Measurements from ENCODE around the gene CD2AP.

Gene CD2AP

DNA sequence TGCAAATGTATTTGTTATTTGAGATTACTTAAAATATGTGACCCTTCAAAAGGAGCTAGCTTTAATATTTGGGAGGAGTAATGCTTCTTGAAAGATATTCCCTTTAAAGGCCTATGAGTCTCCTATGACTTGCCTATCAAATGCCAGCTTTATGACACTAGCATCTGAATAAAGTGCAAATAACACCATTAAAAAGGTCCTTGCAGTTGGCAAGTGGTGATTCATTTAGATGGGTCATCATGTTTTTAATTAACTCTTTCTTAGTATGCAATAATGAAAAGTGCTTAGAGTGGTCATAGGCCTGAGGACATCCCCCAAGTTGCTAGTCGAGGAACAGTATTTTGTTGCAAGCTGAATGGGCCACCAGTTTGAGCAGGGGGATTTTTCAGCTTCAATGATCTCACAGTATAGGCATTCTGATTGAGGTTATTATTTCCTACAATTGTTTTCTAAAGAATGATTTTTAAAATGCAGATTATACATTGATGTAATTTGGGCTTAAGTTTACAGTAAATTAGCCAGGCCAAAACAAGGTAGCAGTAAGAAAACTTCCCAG is 3.7 kb upstream of the CD2AP start:
- no peak for ATAC-seq
- TF ChIP-seq ZNF70 (CRISPR knock-in tag; IDR thresholded peaks at IDR 0.05) (no peak), RARB (CRISPR knock-in tag; IDR thresholded peaks at IDR 0.05) (no peak), ISL1 (CRISPR knock-in tag; IDR thresholded peaks at IDR 0.05) (no peak), GLIS3 (CRISPR knock-in tag; IDR thresholded peaks at IDR 0.05) (no peak), ZFP30 (CRISPR knock-in tag; IDR thresholded peaks at IDR 0.05) (no peak), PPARA (CRISPR knock-in tag; IDR thresholded peaks at IDR 0.05; ENCODE audit: borderline replicate concordance) (no peak), POU6F1 (CRISPR knock-in tag; IDR thresholded peaks at IDR 0.05; ENCODE audit: borderline replicate concordance, low read depth) (no peak)
- TF ChIP-seq, protein P1, sequence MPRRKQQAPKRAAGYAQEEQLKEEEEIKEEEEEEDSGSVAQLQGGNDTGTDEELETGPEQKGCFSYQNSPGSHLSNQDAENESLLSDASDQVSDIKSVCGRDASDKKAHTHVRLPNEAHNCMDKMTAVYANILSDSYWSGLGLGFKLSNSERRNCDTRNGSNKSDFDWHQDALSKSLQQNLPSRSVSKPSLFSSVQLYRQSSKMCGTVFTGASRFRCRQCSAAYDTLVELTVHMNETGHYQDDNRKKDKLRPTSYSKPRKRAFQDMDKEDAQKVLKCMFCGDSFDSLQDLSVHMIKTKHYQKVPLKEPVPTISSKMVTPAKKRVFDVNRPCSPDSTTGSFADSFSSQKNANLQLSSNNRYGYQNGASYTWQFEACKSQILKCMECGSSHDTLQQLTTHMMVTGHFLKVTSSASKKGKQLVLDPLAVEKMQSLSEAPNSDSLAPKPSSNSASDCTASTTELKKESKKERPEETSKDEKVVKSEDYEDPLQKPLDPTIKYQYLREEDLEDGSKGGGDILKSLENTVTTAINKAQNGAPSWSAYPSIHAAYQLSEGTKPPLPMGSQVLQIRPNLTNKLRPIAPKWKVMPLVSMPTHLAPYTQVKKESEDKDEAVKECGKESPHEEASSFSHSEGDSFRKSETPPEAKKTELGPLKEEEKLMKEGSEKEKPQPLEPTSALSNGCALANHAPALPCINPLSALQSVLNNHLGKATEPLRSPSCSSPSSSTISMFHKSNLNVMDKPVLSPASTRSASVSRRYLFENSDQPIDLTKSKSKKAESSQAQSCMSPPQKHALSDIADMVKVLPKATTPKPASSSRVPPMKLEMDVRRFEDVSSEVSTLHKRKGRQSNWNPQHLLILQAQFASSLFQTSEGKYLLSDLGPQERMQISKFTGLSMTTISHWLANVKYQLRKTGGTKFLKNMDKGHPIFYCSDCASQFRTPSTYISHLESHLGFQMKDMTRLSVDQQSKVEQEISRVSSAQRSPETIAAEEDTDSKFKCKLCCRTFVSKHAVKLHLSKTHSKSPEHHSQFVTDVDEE (CRISPR knock-in tag; IDR thresholded peaks at IDR 0.05) = no peak

GRCh38 chr6:47475319-47475816 is 2.2 kb upstream of the CD2AP start:
- TF ChIP-seq POU6F1 (CRISPR knock-in tag; IDR thresholded peaks at IDR 0.05; ENCODE audit: borderline replicate concordance, low read depth) = no peak
- TF ChIP-seq ZFP30 (CRISPR knock-in tag; IDR thresholded peaks at IDR 0.05) = no peak
- TF ChIP-seq GLIS3 (CRISPR knock-in tag; IDR thresholded peaks at IDR 0.05) = no peak
- no peak for TF ChIP-seq ISL1 (CRISPR knock-in tag; IDR thresholded peaks at IDR 0.05)
- TF ChIP-seq CREB5 (CRISPR knock-in tag; IDR thresholded peaks at IDR 0.05; ENCODE audit: low read depth) = no peak
- TF ChIP-seq ZNF70 (CRISPR knock-in tag; IDR thresholded peaks at IDR 0.05) = no peak
- TF ChIP-seq ZFP3 (CRISPR knock-in tag; IDR thresholded peaks at IDR 0.05) = no peak
- TF ChIP-seq ARNTL (CRISPR knock-in tag; IDR thresholded peaks at IDR 0.05; ENCODE audit: borderline replicate concordance, low read depth) = no peak
- no peak for TF ChIP-seq ZNF565 (CRISPR knock-in tag; conservative IDR thresholded peaks at IDR 0.05; ENCODE audit: low read depth)
- TF ChIP-seq, protein P1 (CRISPR knock-in tag; IDR thresholded peaks at IDR 0.05) = no peak
- no peak for TF ChIP-seq PATZ1 (CRISPR knock-in tag; IDR thresholded peaks at IDR 0.05; ENCODE audit: borderline replicate concordance)
- no peak for TF ChIP-seq TOX (CRISPR knock-in tag; IDR thresholded peaks at IDR 0.05; ENCODE audit: borderline replicate concordance)
- no peak for TF ChIP-seq RARB (CRISPR knock-in tag; IDR thresholded peaks at IDR 0.05)
- TF ChIP-seq CSDC2 (CRISPR knock-in tag; IDR thresholded peaks at IDR 0.05) = no peak
- TF ChIP-seq OSR1 (CRISPR knock-in tag; IDR thresholded peaks at IDR 0.05) = no peak
- no peak for ATAC-seq

Data from SK-N-SH treated with all-trans-retinoic acid at 6 μM for 48 hours (cell line).